Choroid plexus epithelial cell (primary cell): Measurements from ENCODE around the gene FAM234B.

ENCODE experiments used
- DNase-seq: peaks from one replicate; pipeline ENCODE4 v3.0.0-alpha.2; 2010; ENCODE audit warnings: low read depth
- H3K4me3 ChIP-seq: 2 replicates; pipeline ENCODE4 v1.5.1; 2011; ENCODE audit warnings: low read depth, mild to moderate bottlenecking, control low read depth, low read length, moderate library complexity
- TF ChIP-seq, protein P1 (sequence below): conservative IDR thresholded peaks from 2 replicates; pipeline ENCODE4 v1.5.1; 2011; ENCODE audit warnings: low read depth, mild to moderate bottlenecking, control low read depth, inconsistent platforms, low read length, moderate library complexity

Gene FAM234B

DNA sequence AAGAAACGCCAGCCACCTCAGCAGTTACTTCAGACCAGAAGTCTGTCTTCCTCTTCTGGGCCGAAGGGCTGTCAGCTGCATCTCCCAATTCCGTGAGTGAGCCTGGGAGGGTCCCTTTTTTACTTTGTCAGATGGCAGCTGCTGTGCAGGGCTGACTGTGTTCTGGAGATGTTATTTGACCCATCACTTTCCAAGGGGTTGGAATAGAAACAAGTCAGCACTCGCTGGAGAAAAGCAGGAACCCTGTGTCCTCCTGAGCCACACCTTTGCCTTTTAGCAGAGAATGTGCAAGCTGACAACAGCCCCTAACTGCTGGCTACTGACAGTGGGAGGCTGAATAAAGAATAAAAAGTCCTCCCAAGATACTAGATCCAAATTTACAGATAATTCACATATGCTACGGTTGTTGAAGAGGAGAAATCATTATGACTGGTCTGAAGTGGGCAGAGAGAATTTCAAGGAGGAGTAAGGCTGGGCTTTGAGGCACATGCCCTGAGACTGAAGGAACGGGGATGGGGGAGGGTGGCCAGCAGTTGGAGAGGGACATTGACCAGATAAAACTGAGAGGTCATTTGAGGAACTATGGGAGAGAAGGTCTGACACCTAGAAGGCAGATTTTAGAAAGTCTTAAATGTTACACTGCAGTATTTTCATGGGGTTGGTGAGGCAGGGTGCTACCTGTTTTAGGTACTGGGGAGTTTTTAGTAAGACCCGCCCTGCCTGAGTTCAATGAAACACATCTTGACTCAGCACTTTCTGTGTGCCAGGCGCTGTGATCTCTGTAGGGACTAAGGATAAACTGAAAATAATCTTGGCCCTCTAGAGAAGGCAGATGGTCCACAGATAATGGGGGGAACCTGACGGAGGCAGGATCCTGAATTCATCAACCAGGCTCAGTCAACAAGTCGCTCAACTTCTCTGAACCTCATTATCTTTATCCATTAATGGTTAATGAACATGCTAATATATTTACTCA lies 27.4 kb downstream of the FAM234B start:
- H3K4me3 ChIP-seq = no peak overlapping the region
- DNase-seq = no peak
- TF ChIP-seq, protein P1, sequence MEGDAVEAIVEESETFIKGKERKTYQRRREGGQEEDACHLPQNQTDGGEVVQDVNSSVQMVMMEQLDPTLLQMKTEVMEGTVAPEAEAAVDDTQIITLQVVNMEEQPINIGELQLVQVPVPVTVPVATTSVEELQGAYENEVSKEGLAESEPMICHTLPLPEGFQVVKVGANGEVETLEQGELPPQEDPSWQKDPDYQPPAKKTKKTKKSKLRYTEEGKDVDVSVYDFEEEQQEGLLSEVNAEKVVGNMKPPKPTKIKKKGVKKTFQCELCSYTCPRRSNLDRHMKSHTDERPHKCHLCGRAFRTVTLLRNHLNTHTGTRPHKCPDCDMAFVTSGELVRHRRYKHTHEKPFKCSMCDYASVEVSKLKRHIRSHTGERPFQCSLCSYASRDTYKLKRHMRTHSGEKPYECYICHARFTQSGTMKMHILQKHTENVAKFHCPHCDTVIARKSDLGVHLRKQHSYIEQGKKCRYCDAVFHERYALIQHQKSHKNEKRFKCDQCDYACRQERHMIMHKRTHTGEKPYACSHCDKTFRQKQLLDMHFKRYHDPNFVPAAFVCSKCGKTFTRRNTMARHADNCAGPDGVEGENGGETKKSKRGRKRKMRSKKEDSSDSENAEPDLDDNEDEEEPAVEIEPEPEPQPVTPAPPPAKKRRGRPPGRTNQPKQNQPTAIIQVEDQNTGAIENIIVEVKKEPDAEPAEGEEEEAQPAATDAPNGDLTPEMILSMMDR = no peak

DNA sequence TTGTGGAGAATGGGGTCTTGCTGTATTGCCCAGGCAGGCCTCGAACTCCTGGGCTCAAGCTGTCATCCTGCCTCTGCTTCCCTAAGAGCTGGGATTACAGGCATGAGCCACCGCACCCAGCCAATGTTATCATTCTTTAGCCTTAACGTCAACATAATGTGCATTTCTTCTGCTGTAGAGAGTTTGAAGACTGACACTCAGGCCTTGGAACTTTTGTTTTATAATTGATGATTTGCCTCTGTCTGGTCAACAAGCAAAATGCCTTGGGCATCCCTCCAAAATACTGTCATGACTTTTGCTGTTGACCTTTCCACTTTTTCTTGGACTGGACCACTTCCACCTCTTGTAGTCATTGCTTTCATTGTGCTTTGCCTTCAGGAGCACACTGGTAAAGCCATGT lies 29.0 kb downstream of the FAM234B start:
- H3K4me3 ChIP-seq = no peak overlapping the region
- DNase-seq = no peak
- TF ChIP-seq, protein P1 = no peak

- no peak for DNase-seq
- TF ChIP-seq, protein P1 = no peak
Measured at GRCh38 chr12:13074396-13075117, 30.4 kb downstream of the FAM234B start.

GRCh38 chr12:13075118-13075480 lies 30.9 kb downstream of the FAM234B start:
- DNase-seq = peak; percentile 27

More at GRCh38 chr12:13074396-13075117, 30.4 kb downstream of the FAM234B start:
- H3K4me3 ChIP-seq = no peak overlapping the region

DNA sequence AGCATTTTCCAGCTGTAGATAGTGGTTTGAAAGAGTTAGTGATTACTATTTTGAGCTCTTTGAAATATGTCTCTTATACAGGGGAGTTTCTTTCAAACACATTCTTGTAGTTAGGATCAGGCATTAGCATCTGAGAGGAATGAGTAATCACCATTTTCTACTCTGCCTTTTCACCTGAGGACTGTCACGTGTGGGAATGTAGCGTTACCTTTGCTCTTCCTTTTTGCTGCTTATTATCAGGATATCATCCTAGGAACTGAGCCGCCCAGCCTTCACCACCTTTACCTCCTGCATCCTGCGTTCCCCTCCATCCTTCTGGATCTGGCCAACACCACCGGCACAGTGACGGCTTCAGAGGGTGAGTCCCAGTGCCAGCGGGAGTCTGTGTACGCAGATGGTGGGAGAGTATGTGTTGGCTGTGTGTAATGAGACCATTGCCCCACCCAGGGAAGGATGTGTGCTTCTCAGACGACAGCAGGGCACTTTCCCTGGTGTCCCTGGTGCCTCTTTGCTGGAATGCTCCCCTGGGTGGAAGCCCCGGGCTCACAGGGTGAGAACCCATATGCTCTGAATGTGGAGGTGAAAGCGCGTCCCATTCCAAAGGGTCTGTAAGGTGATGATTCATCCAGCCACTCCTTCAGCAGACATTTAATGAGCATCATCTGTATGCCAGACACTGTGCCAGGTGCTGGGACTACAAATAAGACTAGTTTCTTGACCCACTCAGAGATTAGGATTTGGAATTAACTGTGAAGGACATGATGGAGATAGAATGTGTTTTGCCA lies 31.8 kb downstream of the FAM234B start:
- no peak overlapping the region for H3K4me3 ChIP-seq
- TF ChIP-seq, protein P1 = no peak
- no peak for DNase-seq

More at GRCh38 chr12:13075118-13075480, 30.9 kb downstream of the FAM234B start:
- no peak overlapping the region for H3K4me3 ChIP-seq
- TF ChIP-seq, protein P1 = no peak

DNA sequence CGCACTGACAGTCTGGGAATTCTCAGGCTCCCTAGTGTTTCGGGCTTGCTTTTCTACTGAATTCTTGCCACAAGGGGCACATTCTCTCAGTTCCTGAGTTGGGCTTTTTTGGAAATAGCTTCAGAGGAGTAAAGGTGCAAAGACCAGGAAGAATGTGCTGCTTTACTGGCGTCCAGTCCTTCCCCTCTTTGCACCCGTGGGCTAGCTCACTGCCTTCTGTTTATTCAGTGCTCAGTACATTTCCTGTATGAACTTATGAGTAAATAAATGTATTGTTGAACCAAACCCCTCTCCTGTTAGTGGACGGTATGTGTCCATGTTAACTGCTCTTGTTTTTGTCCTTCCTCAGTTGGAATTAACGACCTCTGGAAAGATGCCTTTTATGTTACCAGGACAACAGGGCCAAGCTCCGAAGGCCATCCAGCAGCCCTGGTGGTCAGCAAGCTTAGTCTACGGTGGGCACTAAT lies 35.3 kb downstream of the FAM234B start:
- TF ChIP-seq, protein P1 = peak; percentile 49
- H3K4me3 ChIP-seq = no peak overlapping the region
- peak; percentile 13 for DNase-seq
